H9 (cell line): ENCODE measurements around the gene PHF11. TPM values are rescaled to one million over a fixed set of nuclear protein-coding genes. Genes with fewer than 3 reads are reported as not detected.

Experiments
- DNase-seq: peaks from one replicate; pipeline ENCODE4 v3.0.0-alpha.2; 2017
- H2AFZ ChIP-seq: one replicate; pipeline ENCODE4 v1.6.1; 2013; ENCODE audit warnings: mild to moderate bottlenecking, low read length, control low read depth, moderate library complexity
- H2AK5ac ChIP-seq: 2 replicates; pipeline ENCODE4 v1.6.1; 2013; ENCODE audit warnings: low read length, control low read depth, mixed read lengths; ENCODE audit not compliant: insufficient read length
- H2BK120ac ChIP-seq: one replicate; pipeline ENCODE4 v1.6.1; 2013; ENCODE audit warnings: low read depth, mild to moderate bottlenecking, low read length, control low read depth, inconsistent platforms; ENCODE audit not compliant: poor library complexity, severe bottlenecking
- H2BK12ac ChIP-seq: 2 replicates; pipeline ENCODE4 v1.6.1; 2013; ENCODE audit warnings: low read length, control low read depth, mixed read lengths, low read depth; ENCODE audit not compliant: insufficient read length
- H2BK15ac ChIP-seq: 2 replicates; pipeline ENCODE4 v1.6.1; 2013; ENCODE audit warnings: low read depth, low read length, control low read depth
- H2BK20ac ChIP-seq: one replicate; pipeline ENCODE4 v1.6.1; 2013; ENCODE audit warnings: low read depth, mild to moderate bottlenecking, low read length, control low read depth, inconsistent platforms; ENCODE audit not compliant: poor library complexity, severe bottlenecking
- H2BK5ac ChIP-seq: 2 replicates; pipeline ENCODE4 v1.6.1; 2013; ENCODE audit warnings: low read length, control low read depth, mixed read lengths; ENCODE audit not compliant: insufficient read length
- H3K14ac ChIP-seq: 2 replicates; pipeline ENCODE4 v1.6.1; 2013; ENCODE audit warnings: low read length, control low read depth; ENCODE audit not compliant: insufficient read depth
- H3K18ac ChIP-seq: 2 replicates; pipeline ENCODE4 v1.6.1; 2013; ENCODE audit warnings: low read depth, mild to moderate bottlenecking, mixed read lengths, low read length, control low read depth; ENCODE audit not compliant: insufficient read length
- H3K23ac ChIP-seq: 2 replicates; pipeline ENCODE4 v1.6.1; 2013; ENCODE audit warnings: low read length, control low read depth, mixed read lengths, low read depth; ENCODE audit not compliant: insufficient read length
- H3K23me2 ChIP-seq: 2 replicates; pipeline ENCODE4 v1.6.1; 2013; ENCODE audit warnings: low read depth, mild to moderate bottlenecking, mixed read lengths, low read length, control low read depth; ENCODE audit not compliant: insufficient read length, poor library complexity, severe bottlenecking
- H3K27ac ChIP-seq: 2 replicates; pipeline ENCODE4 v1.5.1; 2013; ENCODE audit warnings: low read length, control low read depth, mixed read lengths, low read depth; ENCODE audit not compliant: insufficient read length
- H3K27me3 ChIP-seq: 2 replicates; pipeline ENCODE4 v1.6.1; 2013; ENCODE audit warnings: low read length, control low read depth, inconsistent platforms; ENCODE audit not compliant: insufficient read depth
- H3K4ac ChIP-seq: 2 replicates; pipeline ENCODE4 v1.6.1; 2013; ENCODE audit warnings: low read depth, mild to moderate bottlenecking, control low read depth, inconsistent platforms, low read length, moderate library complexity
- H3K4me1 ChIP-seq: 2 replicates; pipeline ENCODE4 v1.6.1; 2013; ENCODE audit warnings: low read length, control low read depth, inconsistent platforms; ENCODE audit not compliant: insufficient read depth
- H3K4me2 ChIP-seq: 2 replicates; pipeline ENCODE4 v1.6.1; 2013; ENCODE audit warnings: low read length, control low read depth, mixed read lengths; ENCODE audit not compliant: insufficient read length, insufficient read depth
- H3K56ac ChIP-seq: 2 replicates; pipeline ENCODE4 v1.6.1; 2013; ENCODE audit warnings: low read depth, mild to moderate bottlenecking, mixed read lengths, low read length, control low read depth; ENCODE audit not compliant: insufficient read length
- H3K79me1 ChIP-seq: 2 replicates; pipeline ENCODE4 v1.6.1; 2013; ENCODE audit warnings: low read depth, mild to moderate bottlenecking, moderate library complexity, low read length, control low read depth, inconsistent platforms; ENCODE audit not compliant: insufficient read depth, poor library complexity, severe bottlenecking
- H3K79me2 ChIP-seq: 2 replicates; pipeline ENCODE4 v1.6.1; 2013; ENCODE audit warnings: low read length, control low read depth, inconsistent platforms; ENCODE audit not compliant: insufficient read depth
- H3K9ac ChIP-seq: 2 replicates; pipeline ENCODE4 v1.6.1; 2013; ENCODE audit warnings: low read length, control low read depth, mixed read lengths; ENCODE audit not compliant: insufficient read length; ENCODE audit errors: extremely low read depth
- H3K9me3 ChIP-seq: one replicate; pipeline ENCODE4 v1.6.1; 2013; ENCODE audit warnings: low read depth, low read length, inconsistent platforms; ENCODE audit not compliant: control insufficient read depth
- H3T11ph ChIP-seq: one replicate; pipeline ENCODE4 v1.6.1; 2013; ENCODE audit warnings: mild to moderate bottlenecking, low read length, control low read depth, inconsistent platforms
- H4K20me1 ChIP-seq: one replicate; pipeline ENCODE4 v1.6.1; 2013; ENCODE audit not compliant: control insufficient read depth, insufficient read length, insufficient read depth
- H4K5ac ChIP-seq: 2 replicates; pipeline ENCODE4 v1.6.1; 2013; ENCODE audit warnings: low read depth, mild to moderate bottlenecking, mixed read lengths, low read length, control low read depth; ENCODE audit not compliant: insufficient read length
- H4K8ac ChIP-seq: replicated peaks from 2 replicates; pipeline ENCODE4 v1.6.1; 2013; ENCODE audit warnings: low read length, control low read depth, mixed read lengths, low read depth; ENCODE audit not compliant: insufficient read length
- H4K91ac ChIP-seq: 2 replicates; pipeline ENCODE4 v1.6.1; 2013; ENCODE audit warnings: low read depth, mild to moderate bottlenecking, moderate library complexity, mixed read lengths, low read length, control low read depth; ENCODE audit not compliant: insufficient read length
- H3K27ac Mint-ChIP-seq, 3 experiments: 2 replicates in 2 of 3; 3 replicates in 1 of 3; pipeline ENCODE4 v1.8.0; 2020 to 2021; ENCODE audit warnings: mixed read lengths in 3 of 3, mild to moderate bottlenecking in 1 of 3, moderate library complexity in 1 of 3
- H3K27me3 Mint-ChIP-seq: 2 replicates; pipeline ENCODE4 v1.8.0; 2021; ENCODE audit warnings: low read depth, mild to moderate bottlenecking, moderate library complexity, mixed read lengths
- H3K36me3 Mint-ChIP-seq, 3 experiments: 2 replicates in 2 of 3; 3 replicates in 1 of 3; pipeline ENCODE4 v1.8.0; 2020 to 2021; ENCODE audit warnings: low read depth in 3 of 3, mixed read lengths in 3 of 3; ENCODE audit not compliant: insufficient read depth in 1 of 3
- H3K4me1 Mint-ChIP-seq, 2 experiments: 2 replicates each; pipeline ENCODE4 v1.8.0; 2020; ENCODE audit warnings: mixed read lengths in 2 of 2
- H3K4me3 Mint-ChIP-seq, 2 experiments: 2 replicates in 1 of 2; 3 replicates in 1 of 2; pipeline ENCODE4 v1.8.0; 2020 to 2021; ENCODE audit warnings: mild to moderate bottlenecking in 2 of 2, mixed read lengths in 2 of 2, moderate library complexity in 1 of 2
- H3K9me3 Mint-ChIP-seq, 2 experiments: 2 replicates in 1 of 2; 3 replicates in 1 of 2; pipeline ENCODE4 v1.8.0; 2020; ENCODE audit warnings: mild to moderate bottlenecking in 2 of 2, mixed read lengths in 2 of 2, moderate library complexity in 1 of 2
- CTCF ChIP-seq: fragments of 200-600 bp; sonication (generic); conservative IDR thresholded peaks from 3 replicates; pipeline ENCODE4 v1.8.0; 2021; ENCODE audit warnings: antibody characterized with exemption, mild to moderate bottlenecking
- WGBS: extraction: QIAGEN DNeasy Blood & Tissue Kit; methylation state at CpG from one replicate; pipeline ENCODE4 v1.1.7; 2013; ENCODE audit warnings: missing lambda C conversion rate, low lambda C conversion rate, mixed read lengths; ENCODE audit not compliant: insufficient read length; ENCODE audit errors: extremely low coverage; 5-methylcytosine and 5-hydroxymethylcytosine counted together
- total RNA-seq: library from RNA; stranded (reverse); gene quantifications from 2 replicates; pipeline ENCODE4 v1.2.1, GENCODE V29; 2021

PHF11 gene
- total RNA-seq, 1 experiment from 2014 or later, result 13.5 TPM

GRCh38 chr13:49472186-49472585 lies 23.6 kb upstream of the PHF11 start:
- H3K4me1 Mint-ChIP-seq, result no peaks in the 10 kb centered on the region
- no peaks in the 10 kb centered on the region for H3K27me3 ChIP-seq
- peaks cover 2 to 11% (median 5%) of the 10 kb centered on the region in 3 experiments; a peak in 4 of 7 replicates for H3K36me3 Mint-ChIP-seq
- no peak overlapping the region for H3K4me2 ChIP-seq
- H3K27ac Mint-ChIP-seq, result no peak overlapping the region
- no peak overlapping the region for H3K14ac ChIP-seq
- no peaks in the 10 kb centered on the region for H3K23me2 ChIP-seq
- no peaks in the 10 kb centered on the region for H3K79me2 ChIP-seq
- H3K18ac ChIP-seq, result no peak overlapping the region
- TF ChIP-seq CTCF, result no peak
- no CpG with 5 or more reads among the region's 1 CpG for whole genome bisulfite sequencing
- H2AFZ ChIP-seq, result no peak overlapping the region
- no peak overlapping the region for H2BK15ac ChIP-seq
- no peak overlapping the region for H4K91ac ChIP-seq
- no peak overlapping the region for H4K5ac ChIP-seq
- H2BK12ac ChIP-seq, result no peak overlapping the region
- no peak overlapping the region for H2BK20ac ChIP-seq
- no peaks in the 10 kb centered on the region for H3K4me1 ChIP-seq
- no peaks in the 10 kb centered on the region for H3K9me3 ChIP-seq
- no peaks in the 10 kb centered on the region for H3K27me3 Mint-ChIP-seq
- no peaks in the 10 kb centered on the region for H3K9me3 Mint-ChIP-seq
- no peaks in the 10 kb centered on the region for H4K20me1 ChIP-seq
- no peak overlapping the region for H3K4ac ChIP-seq
- H2BK120ac ChIP-seq, result no peak overlapping the region
- no peak overlapping the region for H2BK5ac ChIP-seq
- no peak overlapping the region for H2AK5ac ChIP-seq
- no peak overlapping the region for H3K27ac ChIP-seq
- no peaks in the 10 kb centered on the region for H3K79me1 ChIP-seq
- no peak overlapping the region for H4K8ac ChIP-seq
- H3K23ac ChIP-seq, result no peak overlapping the region
- H3T11ph ChIP-seq, result no peak overlapping the region
- no peak overlapping the region for H3K4me3 Mint-ChIP-seq
- no peak overlapping the region for H3K9ac ChIP-seq
- no peak for DNase-seq
- no peak overlapping the region for H3K56ac ChIP-seq
